ENCODE data around the gene NUB1.

DNA sequence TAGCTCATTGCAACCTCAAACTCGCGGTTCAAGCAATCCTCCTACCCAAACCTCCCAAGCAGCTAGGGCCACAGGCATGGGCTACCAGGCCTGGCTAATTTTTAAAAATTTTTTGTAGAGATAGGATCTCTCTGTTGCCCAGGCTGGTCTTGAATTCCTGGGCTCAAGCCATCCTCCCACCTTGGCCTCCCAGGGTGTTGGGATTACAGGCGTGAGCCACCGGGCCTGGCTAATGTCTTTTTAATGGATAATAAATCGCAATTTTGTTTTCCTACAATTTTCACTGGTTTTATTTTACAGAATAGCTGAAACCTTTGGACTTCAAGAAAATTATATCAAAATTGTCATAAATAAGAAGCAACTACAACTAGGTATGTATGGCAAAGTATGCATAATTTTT is 10.9 kb downstream of the NUB1 start:
- TF ChIP-seq, protein P1, sequence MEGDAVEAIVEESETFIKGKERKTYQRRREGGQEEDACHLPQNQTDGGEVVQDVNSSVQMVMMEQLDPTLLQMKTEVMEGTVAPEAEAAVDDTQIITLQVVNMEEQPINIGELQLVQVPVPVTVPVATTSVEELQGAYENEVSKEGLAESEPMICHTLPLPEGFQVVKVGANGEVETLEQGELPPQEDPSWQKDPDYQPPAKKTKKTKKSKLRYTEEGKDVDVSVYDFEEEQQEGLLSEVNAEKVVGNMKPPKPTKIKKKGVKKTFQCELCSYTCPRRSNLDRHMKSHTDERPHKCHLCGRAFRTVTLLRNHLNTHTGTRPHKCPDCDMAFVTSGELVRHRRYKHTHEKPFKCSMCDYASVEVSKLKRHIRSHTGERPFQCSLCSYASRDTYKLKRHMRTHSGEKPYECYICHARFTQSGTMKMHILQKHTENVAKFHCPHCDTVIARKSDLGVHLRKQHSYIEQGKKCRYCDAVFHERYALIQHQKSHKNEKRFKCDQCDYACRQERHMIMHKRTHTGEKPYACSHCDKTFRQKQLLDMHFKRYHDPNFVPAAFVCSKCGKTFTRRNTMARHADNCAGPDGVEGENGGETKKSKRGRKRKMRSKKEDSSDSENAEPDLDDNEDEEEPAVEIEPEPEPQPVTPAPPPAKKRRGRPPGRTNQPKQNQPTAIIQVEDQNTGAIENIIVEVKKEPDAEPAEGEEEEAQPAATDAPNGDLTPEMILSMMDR (IDR thresholded peaks at IDR 0.05): no peak
- TF ChIP-seq EP300 (IDR thresholded peaks at IDR 0.05): no peak
